A549 (cell line): ENCODE data around the gene GHR. TPM values are rescaled to one million over a fixed set of nuclear protein-coding genes. Genes with fewer than 3 reads are reported as not detected.

Source experiments
- ATAC-seq, 2 experiments: fragments of 200-7000 bp in 1 of 2; fragments of >200 bp in 1 of 2; cut with Nextera tagmentation in 1 of 2; cut with Tn5 transposase in 1 of 2; 3 replicates each; pipeline versions ENCODE4 v1.8.0 to v1.9.1; 2018 to 2020; ENCODE audit warnings: mild to moderate bottlenecking in 1 of 2, moderate library complexity in 1 of 2
- CTCF ChIA-PET: fragments of 300-600 bp; sonication (Branson Sonifier 250); formaldehyde crosslinking; extraction: SDS; loops from one replicate; lab custom pipeline; 2021; ENCODE audit warnings: antibody characterized with exemption, inconsistent platforms; lab: Yijun Ruan, JAX
- POLR2A ChIA-PET: fragments of 350-600 bp; formaldehyde crosslinking; extraction: SDS; loops from one replicate; lab custom pipeline; 2021; ENCODE audit warnings: antibody characterized with exemption, inconsistent platforms; lab: Yijun Ruan, JAX
- DNase-seq, 2 experiments: peaks; one replicate each; pipeline versions ENCODE4 v3.0.0 to v3.0.0-alpha.2; 2011 to 2016; ENCODE audit warnings: low read depth in 1 of 2, low spot score in 1 of 2
- FAIRE-seq: peaks from 2 replicates; lab custom pipeline; 2011; peaks lifted over from hg19 to GRCh38; lab: Jason Lieb, UNC
- H3K27ac ChIP-seq, 2 experiments: fragments of >200 bp; sonication (Bioruptor Twin); formaldehyde crosslinking; 3 replicates each; pipeline ENCODE4 v1.5.1; 2016 to 2017
- H3K4me1 ChIP-seq: fragments of >200 bp; sonication (Bioruptor Twin); formaldehyde crosslinking; 3 replicates; pipeline ENCODE4 v1.6.1; 2016
- H3K4me2 ChIP-seq: fragments of >200 bp; sonication (Bioruptor Twin); formaldehyde crosslinking; 3 replicates; pipeline ENCODE4 v1.6.1; 2016
- H3K4me3 ChIP-seq: fragments of >200 bp; sonication (Bioruptor Twin); formaldehyde crosslinking; 3 replicates; pipeline ENCODE4 v1.5.1; 2016
- H3K9me3 ChIP-seq: fragments of >200 bp; sonication (Bioruptor Twin); formaldehyde crosslinking; 3 replicates; pipeline ENCODE4 v1.6.1; 2016
- CHD2 ChIP-seq: fragments of 150-350 bp; IDR thresholded peaks from 2 replicates; pipeline ENCODE4 v1.6.1; 2014; ENCODE audit warnings: low read length; ENCODE audit not compliant: partially characterized antibody
- CHD4 ChIP-seq: fragments of 200-600 bp; sonication (generic); IDR thresholded peaks from 2 replicates; pipeline ENCODE4 v1.6.1; 2016; ENCODE audit warnings: antibody characterized with exemption, mild to moderate bottlenecking, borderline replicate concordance
- FOSB ChIP-seq: fragments of 250-450 bp; sonication (Bioruptor Pico); IDR thresholded peaks from 2 replicates; pipeline ENCODE4 v1.5.0; 2020; ENCODE audit warnings: mild to moderate bottlenecking, moderate library complexity
- FOXS1 ChIP-seq: fragments of 250-450 bp; sonication (Bioruptor Pico); IDR thresholded peaks from 2 replicates; pipeline ENCODE4 v1.5.0; 2020; ENCODE audit warnings: mild to moderate bottlenecking, moderate library complexity
- HEYL ChIP-seq: fragments of 250-450 bp; sonication (Bioruptor Pico); IDR thresholded peaks from 2 replicates; pipeline ENCODE4 v1.8.0; 2021; ENCODE audit warnings: mild to moderate bottlenecking, moderate library complexity
- HOXA7 ChIP-seq: fragments of 250-450 bp; sonication (Bioruptor Pico); IDR thresholded peaks from 2 replicates; pipeline ENCODE4 v1.5.0; 2020; ENCODE audit warnings: mild to moderate bottlenecking, moderate library complexity
- HOXB13 ChIP-seq: fragments of 250-450 bp; sonication (Bioruptor Pico); IDR thresholded peaks from 2 replicates; pipeline ENCODE4 v1.5.0; 2020; ENCODE audit warnings: low read depth, mild to moderate bottlenecking, moderate library complexity
- JUNB ChIP-seq: fragments of >200 bp; sonication (Bioruptor Twin); formaldehyde crosslinking; IDR thresholded peaks from 2 replicates; pipeline ENCODE4 v1.6.1; 2016
- MAFK ChIP-seq: fragments of 450-650 bp; IDR thresholded peaks from 2 replicates; pipeline ENCODE4 v1.6.1; 2014; ENCODE audit not compliant: partially characterized antibody
- NFE2L2 ChIP-seq: fragments of 150-350 bp; conservative IDR thresholded peaks from 2 replicates; pipeline ENCODE4 v1.6.1; 2014; ENCODE audit warnings: low read length
- NPAS2 ChIP-seq: fragments of 250-450 bp; sonication (Bioruptor Pico); IDR thresholded peaks from 2 replicates; pipeline ENCODE4 v1.8.0; 2022; ENCODE audit warnings: mild to moderate bottlenecking, moderate library complexity, borderline replicate concordance
- NR3C1 ChIP-seq: fragments of >200 bp; sonication (Bioruptor Twin); formaldehyde crosslinking; IDR thresholded peaks from 3 replicates; pipeline ENCODE4 v1.6.1; 2017
- PHF8 ChIP-seq: fragments of 200-600 bp; sonication (generic); IDR thresholded peaks from 2 replicates; pipeline ENCODE4 v1.6.1; 2016; ENCODE audit warnings: low read depth, mild to moderate bottlenecking, antibody characterized with exemption, moderate library complexity, borderline replicate concordance
- POLR2A ChIP-seq: IDR thresholded peaks from 2 replicates; pipeline ENCODE4 v1.6.1; 2012; ENCODE audit warnings: mild to moderate bottlenecking, low read length
- POLR2AphosphoS2 ChIP-seq: conservative IDR thresholded peaks from 2 replicates; pipeline ENCODE4 v1.6.1; 2012; ENCODE audit warnings: low read length, improper control_type of control experiment, inconsistent platforms
- RNF2 ChIP-seq: fragments of 200-600 bp; sonication (generic); IDR thresholded peaks from 2 replicates; pipeline ENCODE4 v1.6.1; 2016; ENCODE audit warnings: low read depth, mild to moderate bottlenecking, antibody characterized with exemption, moderate library complexity, borderline replicate concordance
- SMC3 ChIP-seq: fragments of >200 bp; sonication (Bioruptor Twin); formaldehyde crosslinking; IDR thresholded peaks from 3 replicates; pipeline ENCODE4 v1.6.1; 2018; ENCODE audit warnings: inconsistent platforms
- TP53 ChIP-seq: fragments of 250-450 bp; sonication (Bioruptor Pico); IDR thresholded peaks from 2 replicates; pipeline ENCODE4 v1.5.0; 2021; ENCODE audit warnings: mild to moderate bottlenecking, moderate library complexity
- ZSCAN20 ChIP-seq: fragments of 250-450 bp; sonication (Bioruptor Pico); IDR thresholded peaks from 2 replicates; pipeline ENCODE4 v1.8.0; 2022; ENCODE audit warnings: mild to moderate bottlenecking, moderate library complexity
- WGBS: methylation state at CpG from one replicate; pipeline ENCODE4 v1.1.6; 2017; ENCODE audit errors: missing lambda C conversion rate; 5-methylcytosine and 5-hydroxymethylcytosine counted together
- polyA plus RNA-seq, 4 experiments: library from polyadenylated mRNA; depleted of rRNA in 3 of 4; stranded (reverse); fragments of >200 nt; fragmentation: RNase III in 1 of 4; extraction: RNeasy Plus Mini Kit Qiagen cat#74134 plus additional on column Dnase treatment in 1 of 4; gene quantifications; 2 replicates in 3 of 4; 3 replicates in 1 of 4; pipeline ENCODE4 v1.2.3, GENCODE V29; 2011 to 2017
- TF ChIP-seq, protein P1 (sequence below): fragments of 250-450 bp; sonication (Bioruptor Pico); IDR thresholded peaks from 2 replicates; pipeline ENCODE4 v1.5.0; 2021; ENCODE audit warnings: mild to moderate bottlenecking, moderate library complexity, borderline replicate concordance
- TF ChIP-seq, protein P2 (sequence below): IDR thresholded peaks from 2 replicates; pipeline ENCODE4 v1.6.1; 2012
- TF ChIP-seq, protein P3 (sequence below): fragments of 150-350 bp; IDR thresholded peaks from 2 replicates; pipeline ENCODE4 v1.6.1; 2014; ENCODE audit warnings: low read depth, mild to moderate bottlenecking, low read length
- TF ChIP-seq, protein P4 (sequence below): fragments of 250-450 bp; sonication (Bioruptor Pico); IDR thresholded peaks from 2 replicates; pipeline ENCODE4 v1.5.0; 2020; ENCODE audit warnings: low read depth, mild to moderate bottlenecking, moderate library complexity

GHR gene
- polyA plus RNA-seq, 2 of the 4 experiments (the other 2 are of a cell fraction) = 0.05 TPM; not detected in 1

DNA sequence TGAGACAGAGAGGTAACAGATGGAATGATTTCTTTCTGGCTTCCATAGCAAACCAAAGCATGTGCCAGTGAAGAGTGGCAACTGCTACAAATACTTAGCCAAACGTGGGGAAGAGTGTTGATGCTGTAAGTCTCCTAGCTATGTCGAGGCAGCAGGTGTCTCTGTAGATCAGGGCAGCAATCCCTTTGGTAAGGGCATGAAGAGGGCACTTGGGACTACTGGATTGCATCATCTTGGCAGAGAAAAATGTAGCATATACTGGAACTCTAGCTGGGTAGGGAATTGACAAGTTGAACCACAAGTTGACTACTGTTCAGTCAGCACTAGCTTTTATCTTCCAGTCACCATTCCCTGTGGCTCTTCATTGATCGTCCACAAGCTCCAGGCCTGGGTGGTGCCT, 75.8 kb downstream of the GHR start:
- FAIRE-seq (no peak), DNase-seq (no peak), ATAC-seq (no peak)
- Histone ChIP-seq H3K4me2 (no peak overlapping the region), H3K4me1 (no peaks in the 10 kb centered on the region), H3K4me3 (no peak overlapping the region), H3K9me3 (no peaks in the 10 kb centered on the region), H3K27ac (no peak overlapping the region)
- ChIA-PET CTCF (interaction anchor here (1.3 to 1.8 kb wide), 2 partner anchors 11 to 84 kb away, joined by 3 to 5 read pairs; no protein-coding TSS in a partner anchor), POLR2A (no interaction called here)
- WGBS = 0% methylated on average over 3 of the region's 3 CpGs
- no peak for TF ChIP-seq FOSB (CRISPR knock-in tag)
- no peak for TF ChIP-seq MAFK
- TF ChIP-seq NPAS2 (CRISPR knock-in tag) = no peak
- no peak for TF ChIP-seq POLR2AphosphoS2

DNA sequence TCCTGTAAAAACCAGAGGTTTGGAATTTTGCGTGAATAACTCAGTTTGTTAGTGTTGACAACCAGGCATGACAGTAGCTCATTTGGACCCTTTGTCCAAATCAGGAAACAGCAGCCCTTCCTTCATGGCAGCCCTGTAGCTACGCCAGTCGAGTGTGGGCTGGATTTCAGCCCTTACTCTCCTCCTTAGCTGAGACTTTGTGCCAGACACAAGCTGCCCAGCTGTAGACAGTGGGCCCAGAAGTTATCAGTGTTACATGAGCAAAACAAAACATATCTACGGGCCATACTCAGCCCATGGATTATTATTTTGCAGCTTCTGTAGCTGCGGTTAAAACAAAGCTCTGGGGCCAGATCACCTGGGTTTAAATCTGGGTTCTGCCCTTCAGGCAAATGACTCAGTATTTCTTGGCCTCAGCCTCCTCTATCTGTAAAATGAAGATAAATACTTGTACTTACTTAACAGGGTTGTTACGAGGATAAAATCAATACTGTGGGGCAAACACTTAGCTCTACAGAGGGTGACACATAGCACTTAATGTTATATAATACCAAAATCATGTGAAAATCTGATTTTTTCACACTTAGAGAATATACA, 76.9 kb downstream of the GHR start:
- WGBS = 11% methylated on average over 6 of the region's 6 CpGs
- no peak for TF ChIP-seq TP53
- TF ChIP-seq HOXB13 = no peak
- TF ChIP-seq HOXA7 = no peak
- TF ChIP-seq, protein P1, sequence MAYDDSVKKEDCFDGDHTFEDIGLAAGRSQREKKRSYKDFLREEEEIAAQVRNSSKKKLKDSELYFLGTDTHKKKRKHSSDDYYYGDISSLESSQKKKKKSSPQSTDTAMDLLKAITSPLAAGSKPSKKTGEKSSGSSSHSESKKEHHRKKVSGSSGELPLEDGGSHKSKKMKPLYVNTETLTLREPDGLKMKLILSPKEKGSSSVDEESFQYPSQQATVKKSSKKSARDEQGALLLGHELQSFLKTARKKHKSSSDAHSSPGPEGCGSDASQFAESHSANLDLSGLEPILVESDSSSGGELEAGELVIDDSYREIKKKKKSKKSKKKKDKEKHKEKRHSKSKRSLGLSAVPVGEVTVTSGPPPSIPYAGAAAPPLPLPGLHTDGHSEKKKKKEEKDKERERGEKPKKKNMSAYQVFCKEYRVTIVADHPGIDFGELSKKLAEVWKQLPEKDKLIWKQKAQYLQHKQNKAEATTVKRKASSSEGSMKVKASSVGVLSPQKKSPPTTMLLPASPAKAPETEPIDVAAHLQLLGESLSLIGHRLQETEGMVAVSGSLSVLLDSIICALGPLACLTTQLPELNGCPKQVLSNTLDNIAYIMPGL (CRISPR knock-in tag) = no peak
- no peak for TF ChIP-seq FOXS1 (CRISPR knock-in tag)
- TF ChIP-seq, protein P2, sequence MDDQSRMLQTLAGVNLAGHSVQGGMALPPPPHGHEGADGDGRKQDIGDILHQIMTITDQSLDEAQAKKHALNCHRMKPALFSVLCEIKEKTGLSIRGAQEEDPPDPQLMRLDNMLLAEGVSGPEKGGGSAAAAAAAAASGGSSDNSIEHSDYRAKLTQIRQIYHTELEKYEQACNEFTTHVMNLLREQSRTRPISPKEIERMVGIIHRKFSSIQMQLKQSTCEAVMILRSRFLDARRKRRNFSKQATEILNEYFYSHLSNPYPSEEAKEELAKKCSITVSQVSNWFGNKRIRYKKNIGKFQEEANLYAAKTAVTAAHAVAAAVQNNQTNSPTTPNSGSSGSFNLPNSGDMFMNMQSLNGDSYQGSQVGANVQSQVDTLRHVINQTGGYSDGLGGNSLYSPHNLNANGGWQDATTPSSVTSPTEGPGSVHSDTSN = no peak
- TF ChIP-seq CHD4 = no peak
- TF ChIP-seq HEYL (CRISPR knock-in tag) = no peak
- TF ChIP-seq ZSCAN20 (CRISPR knock-in tag) = no peak
- TF ChIP-seq NR3C1 = no peak
- TF ChIP-seq, protein P3, sequence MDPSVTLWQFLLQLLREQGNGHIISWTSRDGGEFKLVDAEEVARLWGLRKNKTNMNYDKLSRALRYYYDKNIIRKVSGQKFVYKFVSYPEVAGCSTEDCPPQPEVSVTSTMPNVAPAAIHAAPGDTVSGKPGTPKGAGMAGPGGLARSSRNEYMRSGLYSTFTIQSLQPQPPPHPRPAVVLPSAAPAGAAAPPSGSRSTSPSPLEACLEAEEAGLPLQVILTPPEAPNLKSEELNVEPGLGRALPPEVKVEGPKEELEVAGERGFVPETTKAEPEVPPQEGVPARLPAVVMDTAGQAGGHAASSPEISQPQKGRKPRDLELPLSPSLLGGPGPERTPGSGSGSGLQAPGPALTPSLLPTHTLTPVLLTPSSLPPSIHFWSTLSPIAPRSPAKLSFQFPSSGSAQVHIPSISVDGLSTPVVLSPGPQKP = no peak
- no peak for TF ChIP-seq POLR2A
- no peak for TF ChIP-seq SMC3
- no peak for TF ChIP-seq RNF2
- no peak for TF ChIP-seq CHD2
- no peak for TF ChIP-seq MAFK
- no peak for TF ChIP-seq PHF8
- no peak for TF ChIP-seq JUNB
- TF ChIP-seq NFE2L2 = no peak
- TF ChIP-seq, protein P4, sequence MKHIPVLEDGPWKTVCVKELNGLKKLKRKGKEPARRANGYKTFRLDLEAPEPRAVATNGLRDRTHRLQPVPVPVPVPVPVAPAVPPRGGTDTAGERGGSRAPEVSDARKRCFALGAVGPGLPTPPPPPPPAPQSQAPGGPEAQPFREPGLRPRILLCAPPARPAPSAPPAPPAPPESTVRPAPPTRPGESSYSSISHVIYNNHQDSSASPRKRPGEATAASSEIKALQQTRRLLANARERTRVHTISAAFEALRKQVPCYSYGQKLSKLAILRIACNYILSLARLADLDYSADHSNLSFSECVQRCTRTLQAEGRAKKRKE = no peak
- no peak overlapping the region for H3K27ac ChIP-seq
- no peak overlapping the region for H3K4me3 ChIP-seq
- ATAC-seq (no peak), DNase-seq (no peak), FAIRE-seq (no peak)
- no peaks in the 10 kb centered on the region for H3K9me3 ChIP-seq
- H3K4me1 ChIP-seq = no peaks in the 10 kb centered on the region
- no peak overlapping the region for H3K4me2 ChIP-seq
- ChIA-PET CTCF (interaction anchor here (0.7 to 1.8 kb wide), 3 partner anchors 10 to 135 kb away, joined by 3 to 5 read pairs (median 3); no protein-coding TSS in a partner anchor), POLR2A (no interaction called here)
